Endodermal cell (in vitro differentiated cells): ENCODE results near the gene ZMIZ1. TPM values are rescaled to one million over a fixed set of nuclear protein-coding genes. Genes with fewer than 3 reads are reported as not detected.
A peak's percentile ranks its signal among the peaks of the same experiment; 100 is the strongest.

Experiments used
- DNase-seq: peaks from one replicate; pipeline ENCODE4 v3.0.0-alpha.2; 2017
- H3K27ac ChIP-seq: 2 replicates; pipeline ENCODE4 v1.5.1; 2013; ENCODE audit warnings: mild to moderate bottlenecking, low read depth, low read length, moderate library complexity
- H3K27me3 ChIP-seq: 2 replicates; pipeline ENCODE4 v1.6.1; 2013; ENCODE audit warnings: mild to moderate bottlenecking, low read length, moderate library complexity; ENCODE audit not compliant: insufficient read depth, control insufficient read depth, poor library complexity, severe bottlenecking
- H3K36me3 ChIP-seq: 2 replicates; pipeline ENCODE4 v1.7.0; 2013; ENCODE audit warnings: mild to moderate bottlenecking, low read length, moderate library complexity; ENCODE audit not compliant: control insufficient read depth, insufficient read depth
- H3K4me1 ChIP-seq: one replicate; pipeline ENCODE4 v1.7.0; 2013; ENCODE audit warnings: low read length; ENCODE audit not compliant: control insufficient read depth, insufficient read depth
- H3K4me3 ChIP-seq: 2 replicates; pipeline ENCODE4 v1.5.1; 2013; ENCODE audit warnings: mild to moderate bottlenecking, low read length, moderate library complexity
- H3K9ac ChIP-seq: 2 replicates; pipeline ENCODE4 v1.6.1; 2013; ENCODE audit warnings: mild to moderate bottlenecking, low read length, moderate library complexity; ENCODE audit not compliant: poor library complexity, severe bottlenecking; ENCODE audit errors: extremely low read depth
- H3K9me3 ChIP-seq: 2 replicates; pipeline ENCODE4 v1.6.1; 2013; ENCODE audit warnings: mild to moderate bottlenecking, low read length, moderate library complexity; ENCODE audit not compliant: control insufficient read depth
- H3K27ac Mint-ChIP-seq: 2 replicates; pipeline ENCODE4 v1.8.0; 2020; ENCODE audit warnings: mixed read lengths
- H3K27me3 Mint-ChIP-seq: 2 replicates; pipeline ENCODE4 v1.8.0; 2021; ENCODE audit warnings: mild to moderate bottlenecking, mixed read lengths; ENCODE audit not compliant: insufficient read depth
- H3K36me3 Mint-ChIP-seq: 2 replicates; pipeline ENCODE4 v1.8.0; 2020; ENCODE audit warnings: low read depth, mixed read lengths
- H3K4me1 Mint-ChIP-seq: 2 replicates; pipeline ENCODE4 v1.8.0; 2020; ENCODE audit warnings: mixed read lengths
- H3K4me3 Mint-ChIP-seq: 2 replicates; pipeline ENCODE4 v1.8.0; 2020; ENCODE audit warnings: mild to moderate bottlenecking, moderate library complexity, mixed read lengths
- H3K9me3 Mint-ChIP-seq: 2 replicates; pipeline ENCODE4 v1.8.0; 2020; ENCODE audit warnings: mild to moderate bottlenecking, mixed read lengths
- WGBS, 2 experiments: methylation state at CpG; one replicate each; pipeline versions ENCODE4 v1.1.5 to v1.1.7; 2013; ENCODE audit warnings: missing lambda C conversion rate in 2 of 2, mixed read lengths in 1 of 2; ENCODE audit not compliant: insufficient coverage in 1 of 2, insufficient read length in 1 of 2; 5-methylcytosine and 5-hydroxymethylcytosine counted together
- total RNA-seq, 2 donors: library from RNA; stranded (reverse); fragmentation: NEBNext Ultra II Directional in 1 of 2; extraction: Animal tissue kit (Norgen Biotek cat#: 25700) in 1 of 2; gene quantifications; 2 replicates in 1 of 2; 3 replicates in 1 of 2; pipeline ENCODE4 v1.2.1, GENCODE V29; 2021
- TF ChIP-seq, protein P1 (sequence below): fragments of 200-600 bp; sonication (generic); conservative IDR thresholded peaks from 2 replicates; pipeline ENCODE4 v1.5.0; 2021; ENCODE audit warnings: antibody characterized with exemption, mild to moderate bottlenecking

ZMIZ1 gene
- total RNA-seq, 2 donors from 2014 or later: 65.3 to 67.5 TPM

- no peaks in the 10 kb centered on the region for H3K27me3 ChIP-seq
- Mint-ChIP-seq H3K27me3 (no peaks in the 10 kb centered on the region), H3K4me1 (peaks cover 11% of the 10 kb centered on the region), H3K9me3 (no peaks in the 10 kb centered on the region), H3K4me3 (no peak overlapping the region), H3K36me3 (peaks cover 40% of the 10 kb centered on the region), H3K27ac (peak overlapping the region; percentile 64)
- H3K9ac ChIP-seq: no peak overlapping the region
- H3K4me3 ChIP-seq: no peak overlapping the region
- H3K4me1 ChIP-seq: peaks cover 9% of the 10 kb centered on the region
- no peak overlapping the region for H3K27ac ChIP-seq
- WGBS, 2 experiments: 92 to 100% methylated on average over 3 to 6 of the region's 6 CpGs
- no peaks in the 10 kb centered on the region for H3K9me3 ChIP-seq
- TF ChIP-seq, protein P1, sequence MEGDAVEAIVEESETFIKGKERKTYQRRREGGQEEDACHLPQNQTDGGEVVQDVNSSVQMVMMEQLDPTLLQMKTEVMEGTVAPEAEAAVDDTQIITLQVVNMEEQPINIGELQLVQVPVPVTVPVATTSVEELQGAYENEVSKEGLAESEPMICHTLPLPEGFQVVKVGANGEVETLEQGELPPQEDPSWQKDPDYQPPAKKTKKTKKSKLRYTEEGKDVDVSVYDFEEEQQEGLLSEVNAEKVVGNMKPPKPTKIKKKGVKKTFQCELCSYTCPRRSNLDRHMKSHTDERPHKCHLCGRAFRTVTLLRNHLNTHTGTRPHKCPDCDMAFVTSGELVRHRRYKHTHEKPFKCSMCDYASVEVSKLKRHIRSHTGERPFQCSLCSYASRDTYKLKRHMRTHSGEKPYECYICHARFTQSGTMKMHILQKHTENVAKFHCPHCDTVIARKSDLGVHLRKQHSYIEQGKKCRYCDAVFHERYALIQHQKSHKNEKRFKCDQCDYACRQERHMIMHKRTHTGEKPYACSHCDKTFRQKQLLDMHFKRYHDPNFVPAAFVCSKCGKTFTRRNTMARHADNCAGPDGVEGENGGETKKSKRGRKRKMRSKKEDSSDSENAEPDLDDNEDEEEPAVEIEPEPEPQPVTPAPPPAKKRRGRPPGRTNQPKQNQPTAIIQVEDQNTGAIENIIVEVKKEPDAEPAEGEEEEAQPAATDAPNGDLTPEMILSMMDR: no peak
- no peak for DNase-seq
- H3K36me3 ChIP-seq: peaks cover 28% of the 10 kb centered on the region
Measured at GRCh38 chr10:79289801-79290200, 221.0 kb downstream of the ZMIZ1 start.

- Mint-ChIP-seq H3K27ac (no peak overlapping the region), H3K36me3 (peaks cover 55% of the 10 kb centered on the region), H3K4me3 (no peak overlapping the region), H3K4me1 (peaks cover 2% of the 10 kb centered on the region), H3K27me3 (no peaks in the 10 kb centered on the region), H3K9me3 (no peaks in the 10 kb centered on the region)
- Histone ChIP-seq H3K9me3 (no peaks in the 10 kb centered on the region), H3K4me3 (no peak overlapping the region), H3K9ac (no peak overlapping the region), H3K27me3 (no peaks in the 10 kb centered on the region), H3K36me3 (peaks cover 46% of the 10 kb centered on the region), H3K27ac (no peak overlapping the region), H3K4me1 (no peaks in the 10 kb centered on the region)
- 96 to 99% methylated on average over 9 to 14 of the region's 14 CpGs for WGBS, 2 experiments
- DNase-seq: no peak
- TF ChIP-seq, protein P1: no peak
Measured at GRCh38 chr10:79292026-79292766, 223.4 kb downstream of the ZMIZ1 start.

DNA sequence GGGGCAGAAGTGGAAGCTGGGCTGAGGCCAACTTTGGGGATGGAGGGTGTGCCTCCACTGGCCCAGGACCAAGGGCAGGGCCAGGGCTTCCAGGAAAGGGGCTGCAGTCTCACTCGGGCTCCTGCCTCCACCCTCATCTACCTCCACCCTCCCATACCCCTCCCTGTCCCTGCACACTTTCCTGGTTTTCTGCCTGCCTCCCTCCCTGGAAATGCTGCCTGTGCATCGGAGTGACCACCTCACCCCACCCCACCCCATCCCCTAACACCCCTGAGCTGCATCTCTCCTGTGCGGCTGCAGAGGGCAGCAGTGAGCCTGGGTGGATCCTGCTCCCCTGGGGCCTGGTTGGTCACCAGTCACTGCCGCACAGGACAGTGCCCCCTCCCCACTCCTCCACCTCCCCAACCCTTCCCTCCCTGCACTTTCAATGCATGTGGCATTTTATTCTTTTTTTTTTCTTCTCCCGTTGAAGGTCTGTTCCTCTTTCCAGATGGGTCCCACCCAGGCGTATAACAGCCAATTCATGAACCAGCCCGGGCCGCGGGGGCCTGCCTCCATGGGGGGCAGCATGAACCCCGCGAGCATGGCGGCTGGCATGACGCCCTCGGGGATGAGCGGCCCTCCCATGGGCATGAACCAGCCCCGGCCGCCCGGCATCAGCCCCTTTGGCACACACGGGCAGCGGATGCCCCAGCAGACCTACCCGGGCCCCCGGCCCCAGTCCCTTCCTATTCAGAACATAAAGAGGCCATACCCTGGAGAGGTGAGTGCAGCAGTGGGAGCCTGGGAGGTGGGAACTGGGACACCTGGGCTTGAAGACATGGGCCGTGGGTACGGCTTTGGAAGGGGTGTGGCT is 224.4 kb downstream of the ZMIZ1 start:
- Mint-ChIP-seq H3K27ac (no peak overlapping the region), H3K36me3 (peaks cover 58% of the 10 kb centered on the region), H3K4me3 (no peak overlapping the region), H3K9me3 (no peaks in the 10 kb centered on the region), H3K4me1 (no peaks in the 10 kb centered on the region), H3K27me3 (no peaks in the 10 kb centered on the region)
- peaks cover 55% of the 10 kb centered on the region for H3K36me3 ChIP-seq
- DNase-seq: peak; percentile 85
- no peak overlapping the region for H3K4me3 ChIP-seq
- TF ChIP-seq, protein P1: peak; percentile 74
- no peaks in the 10 kb centered on the region for H3K27me3 ChIP-seq
- H3K27ac ChIP-seq: no peak overlapping the region
- 92 to 100% methylated on average over 4 to 24 of the region's 24 CpGs for WGBS, 2 experiments
- no peaks in the 10 kb centered on the region for H3K9me3 ChIP-seq
- no peak overlapping the region for H3K9ac ChIP-seq
- H3K4me1 ChIP-seq: no peaks in the 10 kb centered on the region
